ENCODE results near the gene FOXD3.

The FOXD3 gene

GRCh38 chr1:63317817-63318152 is 4.6 kb upstream of the FOXD3 start:
- DNase-seq (ENCODE audit: extremely low read depth, low read depth): no peak
- no peak for TF ChIP-seq CTCF (IDR thresholded peaks at IDR 0.05; ENCODE audit: low read depth, low read length)

GRCh38 chr1:63318201-63318979 is 4.0 kb upstream of the FOXD3 start:
- TF ChIP-seq CTCF (IDR thresholded peaks at IDR 0.05; ENCODE audit: low read depth, low read length): no peak
- DNase-seq (ENCODE audit: extremely low read depth, low read depth): no peak

- no peak for DNase-seq (ENCODE audit: extremely low read depth, low read depth)
- TF ChIP-seq CTCF (IDR thresholded peaks at IDR 0.05; ENCODE audit: low read depth, low read length): no peak
Observed at GRCh38 chr1:63319046-63320021, 3.0 kb upstream of the FOXD3 start.

GRCh38 chr1:63320022-63320721 is 2.2 kb upstream of the FOXD3 start:
- no peak for TF ChIP-seq CTCF (IDR thresholded peaks at IDR 0.05; ENCODE audit: low read depth, low read length)
- no peak for DNase-seq (ENCODE audit: extremely low read depth, low read depth)

GRCh38 chr1:63321066-63321784 is 1.1 kb upstream of the FOXD3 start:
- no peak for DNase-seq (ENCODE audit: extremely low read depth, low read depth)
- no peak for TF ChIP-seq CTCF (IDR thresholded peaks at IDR 0.05; ENCODE audit: low read depth, low read length)

- no peak for DNase-seq (ENCODE audit: extremely low read depth, low read depth)
- TF ChIP-seq CTCF (IDR thresholded peaks at IDR 0.05; ENCODE audit: low read depth, low read length): no peak
Observed at GRCh38 chr1:63321785-63322113, 618 bp upstream of the FOXD3 start.
